SK-N-MC (cell line): ENCODE data around the gene BEND3.

Experiments
- EZH2 ChIP-seq: fragments of 200-600 bp; sonication (generic); IDR thresholded peaks from one replicate; pipeline ENCODE4 v1.6.1; 2017; ENCODE audit warnings: antibody characterized with exemption
- FOXP2 ChIP-seq: optimal IDR thresholded peaks from 2 replicates; pipeline ENCODE3; 2011; ENCODE audit warnings: mild to moderate bottlenecking, moderate library complexity; ENCODE audit not compliant: insufficient read depth; ENCODE audit errors: extremely low read length, control extremely low read depth
- POLR2AphosphoS5 ChIP-seq: IDR thresholded peaks from 2 replicates; pipeline ENCODE4 v1.6.1; 2012; ENCODE audit warnings: mild to moderate bottlenecking, low read depth, low read length, borderline replicate concordance

DNA sequence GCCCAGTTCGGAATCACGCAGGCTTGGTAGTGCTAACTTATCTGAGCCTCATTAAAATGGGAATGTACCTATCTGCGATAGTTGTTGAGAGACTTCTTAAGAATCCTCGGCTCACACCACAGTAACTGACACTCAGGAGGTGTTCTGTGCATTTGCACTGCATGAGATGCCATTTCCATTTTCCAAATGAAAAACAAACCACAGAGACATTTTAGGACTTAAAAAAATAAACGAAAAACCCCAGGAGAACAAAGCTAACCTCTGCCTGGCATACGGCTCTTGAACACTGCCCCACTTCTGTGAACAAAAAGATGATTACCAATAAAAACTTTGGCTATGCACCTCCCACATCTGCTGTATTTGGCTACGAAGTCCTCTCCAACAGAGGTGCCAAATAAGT, 37.6 kb downstream of the BEND3 start:
- TF ChIP-seq EZH2 (no peak), POLR2AphosphoS5 (no peak), FOXP2 (no peak)
